Skeletal muscle tissue (tissue), 4 donors: ENCODE measurements around the gene FBXO30. TPM values are rescaled to one million over a fixed set of nuclear protein-coding genes. Genes with fewer than 3 reads are reported as not detected.

ENCODE experiments used
- H3K27ac ChIP-seq: one replicate; pipeline ENCODE4 v1.7.0; 2013; ENCODE audit warnings: mild to moderate bottlenecking, low read depth, low read length, inconsistent platforms
- H3K27me3 ChIP-seq, 3 donors: one replicate each; pipeline ENCODE4 v1.7.0; 2013; ENCODE audit warnings: low read length in 3 of 3; ENCODE audit not compliant: control insufficient read depth in 3 of 3, insufficient read depth in 3 of 3
- H3K36me3 ChIP-seq, 3 donors: one replicate each; pipeline ENCODE4 v1.7.0; 2013; ENCODE audit warnings: low read length in 3 of 3; ENCODE audit not compliant: control insufficient read depth in 3 of 3, insufficient read depth in 3 of 3
- H3K4me1 ChIP-seq, 3 donors: one replicate each; pipeline ENCODE4 v1.7.0; 2013; ENCODE audit warnings: low read length in 3 of 3, mild to moderate bottlenecking in 3 of 3; ENCODE audit not compliant: control insufficient read depth in 3 of 3, insufficient read depth in 3 of 3
- H3K4me3 ChIP-seq, 3 donors: one replicate each; pipeline ENCODE4 v1.7.0; 2013; ENCODE audit warnings: low read length in 3 of 3
- H3K9ac ChIP-seq, 3 donors: one replicate each; pipeline ENCODE4 v1.7.0; 2013; ENCODE audit warnings: low read length in 3 of 3, mild to moderate bottlenecking in 3 of 3, moderate library complexity in 2 of 3, low read depth in 1 of 3
- H3K9me3 ChIP-seq, 3 donors: one replicate each; pipeline ENCODE4 v1.7.0; 2013; ENCODE audit warnings: low read length in 3 of 3; ENCODE audit not compliant: control insufficient read depth in 3 of 3
- total RNA-seq: library from RNA; depleted of rRNA; stranded (reverse); fragments of >200 nt; gene quantifications from one replicate; pipeline ENCODE4 v1.2.3, GENCODE V29; 2014
- donor health status: Osteomylitis.

Gene FBXO30
- total RNA-seq, 1 donor from 2014 or later, result 14.1 TPM

- Histone ChIP-seq H3K4me1 (peaks cover 0 to 5% (median 2%) of the 10 kb centered on the region in 3 donors), H3K27me3 (no peaks in the 10 kb centered on the region), H3K9me3 (no peaks in the 10 kb centered on the region), H3K27ac (no peak overlapping the region), H3K9ac (no peak overlapping the region), H3K4me3 (no peak overlapping the region), H3K36me3 (no peaks in the 10 kb centered on the region)
Measured at GRCh38 chr6:145841668-145842067, 27.1 kb upstream of the FBXO30 start.

GRCh38 chr6:145839653-145840052 is 25.1 kb upstream of the FBXO30 start:
- Histone ChIP-seq H3K27me3 (no peaks in the 10 kb centered on the region), H3K9me3 (no peaks in the 10 kb centered on the region), H3K27ac (no peak overlapping the region), H3K4me1 (peaks cover 0 to 4% (median 0%) of the 10 kb centered on the region in 3 donors), H3K9ac (no peak overlapping the region), H3K36me3 (no peaks in the 10 kb centered on the region), H3K4me3 (no peak overlapping the region)

- Histone ChIP-seq H3K4me1 (peaks cover 0 to 3% (median 0%) of the 10 kb centered on the region in 3 donors), H3K9ac (no peak overlapping the region), H3K36me3 (no peaks in the 10 kb centered on the region), H3K27ac (no peak overlapping the region), H3K27me3 (no peaks in the 10 kb centered on the region), H3K9me3 (no peaks in the 10 kb centered on the region), H3K4me3 (no peak overlapping the region)
Measured at GRCh38 chr6:145838305-145838704, 23.7 kb upstream of the FBXO30 start.

GRCh38 chr6:145836772-145837171 is 22.2 kb upstream of the FBXO30 start:
- Histone ChIP-seq H3K9me3 (no peaks in the 10 kb centered on the region), H3K4me1 (peaks cover 0 to 3% (median 0%) of the 10 kb centered on the region in 3 donors), H3K4me3 (no peak overlapping the region), H3K36me3 (no peaks in the 10 kb centered on the region), H3K27ac (no peak overlapping the region), H3K27me3 (no peaks in the 10 kb centered on the region), H3K9ac (no peak overlapping the region)

- Histone ChIP-seq H3K9ac (no peak overlapping the region), H3K4me3 (peak overlapping the region in 1 of 3 donors; percentile 17), H3K36me3 (no peaks in the 10 kb centered on the region), H3K27ac (no peak overlapping the region), H3K9me3 (no peaks in the 10 kb centered on the region), H3K27me3 (no peaks in the 10 kb centered on the region), H3K4me1 (peaks cover 0 to 3% (median 0%) of the 10 kb centered on the region in 3 donors)
Measured at GRCh38 chr6:145836170-145836569, 21.6 kb upstream of the FBXO30 start.

GRCh38 chr6:145830612-145831011 is 16.0 kb upstream of the FBXO30 start:
- Histone ChIP-seq H3K9ac (no peak overlapping the region), H3K27me3 (no peaks in the 10 kb centered on the region), H3K9me3 (no peaks in the 10 kb centered on the region), H3K4me3 (no peak overlapping the region), H3K4me1 (peaks cover 5 to 9% (median 9%) of the 10 kb centered on the region in 3 donors), H3K36me3 (no peaks in the 10 kb centered on the region), H3K27ac (no peak overlapping the region)

- no peak overlapping the region for H3K27ac ChIP-seq
- no peaks in the 10 kb centered on the region for H3K36me3 ChIP-seq
- no peak overlapping the region for H3K9ac ChIP-seq
- no peaks in the 10 kb centered on the region for H3K27me3 ChIP-seq
- H3K4me1 ChIP-seq, result peaks cover 8 to 10% (median 9%) of the 10 kb centered on the region in 3 donors
- no peaks in the 10 kb centered on the region for H3K9me3 ChIP-seq
- H3K4me3 ChIP-seq, result no peak overlapping the region
Measured at GRCh38 chr6:145829950-145830349, 15.4 kb upstream of the FBXO30 start.

GRCh38 chr6:145829102-145829501 is 14.5 kb upstream of the FBXO30 start:
- Histone ChIP-seq H3K9ac (no peak overlapping the region), H3K36me3 (no peaks in the 10 kb centered on the region), H3K9me3 (no peaks in the 10 kb centered on the region), H3K4me3 (no peak overlapping the region), H3K4me1 (peaks cover 9 to 16% (median 13%) of the 10 kb centered on the region in 3 donors), H3K27me3 (no peaks in the 10 kb centered on the region), H3K27ac (no peak overlapping the region)

- H3K9ac ChIP-seq, result peak overlapping the region in 1 of 3 donors; percentile 34
- no peak overlapping the region for H3K4me3 ChIP-seq
- no peaks in the 10 kb centered on the region for H3K27me3 ChIP-seq
- H3K9me3 ChIP-seq, result no peaks in the 10 kb centered on the region
- no peaks in the 10 kb centered on the region for H3K36me3 ChIP-seq
- no peak overlapping the region for H3K27ac ChIP-seq
- peaks cover 6 to 20% (median 14%) of the 10 kb centered on the region in 3 donors for H3K4me1 ChIP-seq
Measured at GRCh38 chr6:145824344-145824743, 9.7 kb upstream of the FBXO30 start.

- no peaks in the 10 kb centered on the region for H3K36me3 ChIP-seq
- no peak overlapping the region for H3K27ac ChIP-seq
- H3K27me3 ChIP-seq, result no peaks in the 10 kb centered on the region
- H3K4me3 ChIP-seq, result no peak overlapping the region
- H3K4me1 ChIP-seq, result peaks cover 4 to 15% (median 10%) of the 10 kb centered on the region in 3 donors
- no peaks in the 10 kb centered on the region for H3K9me3 ChIP-seq
- H3K9ac ChIP-seq, result no peak overlapping the region
Measured at GRCh38 chr6:145823328-145823944, 8.8 kb upstream of the FBXO30 start.
